ENCODE results near the gene TNFSF4. TPM values are rescaled to one million over a fixed set of nuclear protein-coding genes. Genes with fewer than 3 reads are reported as not detected.

TNFSF4 gene
- total RNA-seq, 1 experiment from 2014 or later: 0.89 TPM

DNA sequence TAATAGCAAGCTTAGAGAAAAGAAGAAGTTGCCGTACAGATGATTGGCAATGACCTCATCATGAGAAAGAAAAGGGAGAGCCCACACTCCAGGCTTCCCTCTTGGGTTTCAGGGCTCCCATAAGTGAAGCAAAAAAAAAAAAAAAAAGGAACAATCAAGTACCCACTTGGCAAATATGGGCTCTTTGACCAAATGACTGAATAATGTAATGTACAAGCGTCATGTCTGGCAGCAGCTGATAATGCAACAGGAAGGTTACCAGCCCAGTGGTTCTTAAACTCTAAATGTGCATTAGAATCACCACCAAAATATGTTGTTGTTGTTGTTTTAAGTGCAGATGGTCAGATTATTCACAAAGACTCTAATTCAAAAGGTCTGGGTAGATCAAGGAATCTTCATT, 13.5 kb downstream of the TNFSF4 start:
- no peak overlapping the region for H2AFZ ChIP-seq (ENCODE audit: low read depth, low read length, poor library complexity, severe bottlenecking)
- ChIA-PET RAD21 (ENCODE audit: low non-redundant PET in 1 of 2, low total read pairs in 2 of 2, uncharacterized antibody in 2 of 2, unreplicated experiment in 2 of 2) (no interaction called here), POLR2A (no interaction called here), CTCF (no interaction called here)
- DNase-seq (ENCODE audit: low read depth, low spot score): no peak
- no peak overlapping the region for H3K9ac ChIP-seq (ENCODE audit: low read length)
- no peaks in the 10 kb centered on the region for H3K36me3 ChIP-seq (ENCODE audit: control insufficient read depth in 1 of 2, insufficient read depth in 2 of 2, low read length in 2 of 2)
- H4K20me1 ChIP-seq (ENCODE audit: insufficient read depth): no peaks in the 10 kb centered on the region
- no peak overlapping the region for H3K4me2 ChIP-seq (ENCODE audit: low read length)
- ATAC-seq: no peak
- H3K79me2 ChIP-seq (ENCODE audit: insufficient read depth, low read length): no peaks in the 10 kb centered on the region
- intact Hi-C loops (cut with micrococcal nuclease): no loop called here
- H3K4me3 ChIP-seq (replicated peaks in 1 of 2; ENCODE audit: low read depth in 1 of 2, low read length in 2 of 2): no peak overlapping the region
- no TSS peak for BruUV-seq (replicated peaks)
- peaks cover 25 to 26% of the 10 kb centered on the region in 2 experiments; a peak in 3 of 4 replicates for H3K4me1 ChIP-seq (ENCODE audit: control insufficient read depth in 1 of 2, insufficient read depth in 2 of 2, low read length in 2 of 2)
- no peak overlapping the region for H3K27ac ChIP-seq (ENCODE audit: low read depth, low read length)
- no peaks in the 10 kb centered on the region for H3K27me3 ChIP-seq (ENCODE audit: insufficient read depth, low read length)
- no peak for TF ChIP-seq SP1 (IDR thresholded peaks at IDR 0.05; ENCODE audit: low read depth)
- TF ChIP-seq ELF1 (IDR thresholded peaks at IDR 0.05; ENCODE audit: borderline replicate concordance, low read depth): no peak
- no peak for TF ChIP-seq REST (IDR thresholded peaks at IDR 0.05; ENCODE audit: low read depth)
- no peak for TF ChIP-seq ZBTB33 (IDR thresholded peaks at IDR 0.05; ENCODE audit: extremely low read depth, insufficient replicate concordance, low read length)
- no peak for TF ChIP-seq JUND (IDR thresholded peaks at IDR 0.05)
- no peak for TF ChIP-seq ZFX (IDR thresholded peaks at IDR 0.05)
- TF ChIP-seq SRF (IDR thresholded peaks at IDR 0.05; ENCODE audit: low read depth): no peak
- no peak for TF ChIP-seq CTCF (IDR thresholded peaks at IDR 0.05 in 2 of 3, conservative IDR thresholded peaks at IDR 0.05 in 1 of 3; ENCODE audit: borderline replicate concordance in 1 of 3, insufficient read depth in 1 of 3, low read depth in 2 of 3, low read length in 2 of 3)
- no peak for TF ChIP-seq POLR2AphosphoS5 (IDR thresholded peaks at IDR 0.05; ENCODE audit: low read depth, low read length)
- no peak for TF ChIP-seq TCF7L2 (IDR thresholded peaks at IDR 0.05; ENCODE audit: borderline replicate concordance, extremely low read depth, insufficient read depth, insufficient read length)
- H3K9me3 ChIP-seq (ENCODE audit: control insufficient read depth in 1 of 2, insufficient read depth in 1 of 2, low read depth in 1 of 2, low read length in 2 of 2): no peaks in the 10 kb centered on the region
- H3K9me2 ChIP-seq (ENCODE audit: insufficient read depth): no peaks in the 10 kb centered on the region
